ENCODE results near the gene FHIT.

- TF ChIP-seq CHD1 (IDR thresholded peaks at IDR 0.05; ENCODE audit: low read depth, low read length) (no peak), CTCF (conservative IDR thresholded peaks at IDR 0.05; ENCODE audit: low read depth, low read length) (no peak)
These were observed 677.0 kb downstream of the FHIT start for GRCh38 chr3:60574046-60574769.
